Hematopoietic multipotent progenitor cell treated with erythropoietin and hydrocortisone succinate and interleukin-3 and kit ligand, for 4 days (in vitro differentiated cells): ENCODE results near the gene GPER1.

ENCODE experiments used
- DNase-seq: peaks from one replicate; pipeline ENCODE4 v3.0.0-alpha.2; 2015

GPER1 gene

GRCh38 chr7:1054438-1054837 lies 33.5 kb upstream of the GPER1 start:
- DNase-seq: peak; percentile 36

- DNase-seq: peak; percentile 98
Measured at GRCh38 chr7:1054861-1055450, 33.0 kb upstream of the GPER1 start.

- DNase-seq: peak; percentile 59
Measured at GRCh38 chr7:1055491-1055955, 32.4 kb upstream of the GPER1 start.

DNA sequence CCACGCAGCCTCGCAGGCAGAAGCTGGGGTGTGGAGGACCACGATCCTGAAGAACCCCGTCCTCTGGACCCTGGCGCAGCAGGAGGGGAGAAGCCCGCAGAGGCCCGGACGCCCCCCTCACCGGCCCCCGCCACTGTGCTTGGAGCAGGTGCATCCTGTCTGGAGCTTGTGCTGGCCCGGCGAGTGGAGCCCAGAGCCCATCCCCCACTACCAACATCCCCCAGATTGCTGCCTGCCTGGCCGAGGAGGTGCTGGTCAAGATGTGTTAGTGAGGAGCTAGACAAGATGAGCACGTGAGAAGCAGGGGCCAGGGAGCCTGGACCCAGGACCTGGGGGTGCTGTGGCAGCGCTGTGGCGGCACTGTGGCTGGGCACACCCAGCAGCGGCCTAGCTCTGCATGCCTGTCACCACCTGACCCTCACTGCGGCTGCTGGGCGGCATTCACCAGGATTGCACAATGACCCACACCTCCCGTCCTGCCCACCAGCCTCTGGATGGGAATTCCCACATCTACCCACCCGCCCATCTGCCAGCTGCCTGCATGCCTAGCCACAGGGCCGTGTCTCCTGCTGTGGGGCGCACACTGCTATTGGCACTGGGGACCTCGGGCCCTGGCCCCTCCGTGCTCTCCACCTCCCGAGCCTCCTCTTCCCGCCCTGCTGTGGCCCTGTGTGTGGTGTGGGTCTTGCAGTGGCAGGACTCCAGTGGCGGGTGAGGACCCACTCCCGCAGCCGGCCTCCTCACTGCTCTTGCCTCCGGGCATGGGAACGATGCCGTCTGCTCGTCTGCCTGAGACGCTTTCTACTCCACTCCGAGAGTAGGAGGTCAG lies 31.7 kb upstream of the GPER1 start:
- DNase-seq: peak; percentile 65

DNA sequence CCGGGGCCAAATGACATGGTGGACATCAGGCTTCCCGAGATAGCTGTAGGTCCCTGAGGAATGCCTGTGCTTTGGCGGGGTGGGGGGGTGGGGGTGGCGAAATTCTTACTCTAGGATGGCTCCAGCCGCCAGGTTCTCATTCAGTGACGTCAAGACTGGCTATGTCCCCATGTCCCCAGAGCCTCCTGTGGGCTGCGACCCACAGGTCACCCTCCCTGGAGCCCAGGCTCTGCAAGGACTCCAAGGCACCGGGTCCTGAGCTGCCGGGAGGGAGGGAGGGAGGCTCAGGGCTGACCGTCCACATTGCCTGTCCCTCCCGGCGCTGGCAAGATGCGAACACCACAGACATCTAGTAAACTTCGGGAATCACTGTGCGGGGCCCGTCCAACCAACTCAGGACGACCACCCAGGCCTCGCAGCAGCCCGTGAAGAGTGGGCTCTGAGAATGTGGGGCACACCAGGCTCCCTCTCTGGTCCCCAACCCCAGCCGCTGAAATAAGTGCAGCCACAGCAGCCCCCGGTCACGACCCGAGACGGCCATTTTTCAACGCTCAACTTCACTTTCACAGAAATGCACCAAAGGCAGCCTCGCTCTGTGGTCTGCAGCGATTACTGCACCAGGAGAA lies 31.0 kb upstream of the GPER1 start:
- DNase-seq: no peak

- no peak for DNase-seq
Measured at GRCh38 chr7:1057416-1058291, 30.3 kb upstream of the GPER1 start.

DNA sequence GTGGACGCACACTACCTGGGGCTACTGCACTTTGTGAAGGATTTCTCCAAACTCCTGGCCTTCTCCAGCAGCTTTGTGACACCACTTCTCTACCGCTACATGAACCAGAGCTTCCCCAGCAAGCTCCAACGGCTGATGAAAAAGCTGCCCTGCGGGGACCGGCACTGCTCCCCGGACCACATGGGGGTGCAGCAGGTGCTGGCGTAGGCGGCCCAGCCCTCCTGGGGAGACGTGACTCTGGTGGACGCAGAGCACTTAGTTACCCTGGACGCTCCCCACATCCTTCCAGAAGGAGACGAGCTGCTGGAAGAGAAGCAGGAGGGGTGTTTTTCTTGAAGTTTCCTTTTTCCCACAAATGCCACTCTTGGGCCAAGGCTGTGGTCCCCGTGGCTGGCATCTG lies 29.6 kb upstream of the GPER1 start:
- no peak for DNase-seq

GRCh38 chr7:1058821-1059199 lies 29.1 kb upstream of the GPER1 start:
- DNase-seq: peak; percentile 69

- peak; percentile 89 for DNase-seq
Measured at GRCh38 chr7:1059200-1060091, 28.5 kb upstream of the GPER1 start.

DNA sequence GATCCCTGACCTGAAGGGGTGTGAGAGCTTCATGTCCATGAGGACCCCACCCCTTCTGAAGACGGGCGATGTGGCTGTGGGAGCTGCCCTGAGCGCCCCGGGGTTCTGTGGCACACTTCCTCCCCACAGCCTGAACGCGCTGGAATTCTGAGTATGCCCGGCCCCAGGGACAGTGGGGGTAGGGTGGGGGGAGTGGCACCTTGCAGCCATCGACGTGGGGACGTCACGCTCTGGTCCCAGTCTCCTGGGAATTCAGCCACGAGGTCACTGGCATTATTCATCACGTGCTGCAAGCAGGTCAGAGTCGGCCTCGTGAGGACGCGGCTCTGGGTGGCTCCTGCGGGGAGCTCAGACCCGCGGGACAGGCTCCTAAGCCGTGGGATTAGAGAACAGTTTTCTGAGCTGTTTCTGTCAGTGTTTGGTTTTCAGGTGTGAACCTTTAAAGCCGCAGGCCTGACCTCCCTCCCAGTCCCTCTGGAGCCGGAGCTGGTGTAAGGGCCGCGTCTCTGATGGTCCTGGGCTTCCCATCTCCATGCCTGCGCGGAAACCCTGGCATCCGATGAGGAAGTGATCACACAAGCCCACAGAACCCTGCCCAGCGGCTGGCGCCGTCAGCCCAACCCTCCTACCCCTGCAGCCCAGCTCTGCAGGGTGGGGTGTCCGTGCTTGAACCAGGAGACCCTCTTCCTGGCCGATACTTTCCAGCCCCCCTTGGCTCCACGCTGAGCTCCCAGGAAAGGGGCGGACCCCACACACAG lies 27.4 kb upstream of the GPER1 start:
- DNase-seq: peak; percentile 55

- no peak for DNase-seq
Measured at GRCh38 chr7:1061180-1061579, 26.7 kb upstream of the GPER1 start.

GRCh38 chr7:1062296-1063294 lies 25.3 kb upstream of the GPER1 start:
- DNase-seq: peak; percentile 65

GRCh38 chr7:1063361-1063760 lies 24.6 kb upstream of the GPER1 start:
- DNase-seq: no peak

- no peak for DNase-seq
Measured at GRCh38 chr7:1064581-1064980, 23.3 kb upstream of the GPER1 start.

DNA sequence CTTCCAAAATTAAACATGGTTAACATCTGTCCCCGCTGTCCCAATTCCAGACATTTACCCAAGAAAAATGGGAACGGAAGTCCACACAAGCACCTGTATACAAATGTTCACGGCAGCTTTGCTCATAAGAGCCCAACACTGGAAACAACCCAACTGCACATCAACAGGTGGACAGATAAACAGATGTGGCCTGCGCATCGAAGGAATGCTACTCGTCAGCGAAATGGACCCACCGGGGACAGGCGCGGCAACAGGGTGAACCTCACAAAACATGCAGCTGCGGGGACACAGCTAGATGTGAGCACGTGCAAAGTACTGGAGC lies 22.7 kb upstream of the GPER1 start:
- no peak for DNase-seq

- DNase-seq: peak; percentile 93
Measured at GRCh38 chr7:1065585-1066241, 22.2 kb upstream of the GPER1 start.

DNA sequence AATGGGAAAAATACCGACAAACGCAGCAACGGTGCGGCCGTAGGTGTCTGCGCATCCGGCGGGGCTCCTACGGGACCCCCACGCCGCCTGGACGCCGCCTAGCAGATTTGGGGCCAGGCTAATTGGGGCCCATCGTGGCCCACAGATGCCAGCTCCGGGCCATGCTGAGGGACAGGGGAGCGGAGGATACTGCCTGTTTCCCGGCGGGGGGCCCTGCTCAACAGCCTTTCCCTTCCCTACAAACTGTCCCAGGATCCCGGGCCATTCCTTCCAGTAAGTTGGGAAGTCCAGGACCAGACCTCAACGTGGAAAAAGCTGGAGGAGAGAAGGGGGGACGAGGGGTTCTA lies 21.7 kb upstream of the GPER1 start:
- DNase-seq: no peak

- no peak for DNase-seq
Measured at GRCh38 chr7:1068013-1068412, 19.9 kb upstream of the GPER1 start.

DNA sequence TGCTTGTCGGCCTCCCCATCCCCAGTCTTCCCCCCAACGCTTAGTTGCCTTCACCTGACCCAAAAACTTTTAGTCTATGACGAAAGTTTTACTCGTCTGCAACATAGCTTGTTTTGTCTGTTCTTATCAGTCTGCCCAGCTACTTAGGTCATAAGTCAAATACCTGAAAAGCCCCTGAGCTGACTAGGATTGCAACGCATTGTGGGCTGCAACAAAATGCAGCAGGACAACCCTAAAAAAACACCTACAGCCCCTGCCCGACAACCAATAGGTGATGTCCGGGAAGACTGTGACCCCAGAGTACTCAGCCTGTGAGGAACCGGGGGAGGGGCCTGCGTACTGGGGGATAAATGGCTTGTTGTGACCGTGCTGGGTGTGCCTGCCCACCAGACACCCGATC lies 19.3 kb upstream of the GPER1 start:
- DNase-seq: no peak
